Ishikawa (cell line): ENCODE results near the gene JMJD4.

ENCODE experiments used
- CEBPB ChIP-seq: IDR thresholded peaks from 2 replicates; pipeline ENCODE4 v1.6.1; 2012
- CREB1 ChIP-seq: IDR thresholded peaks from 2 replicates; pipeline ENCODE4 v1.6.1; 2012; ENCODE audit warnings: low read depth
- EGR1 ChIP-seq: IDR thresholded peaks from 2 replicates; pipeline ENCODE4 v1.6.1; 2012
- EP300 ChIP-seq: IDR thresholded peaks from 2 replicates; pipeline ENCODE4 v1.6.1; 2012; ENCODE audit warnings: borderline replicate concordance
- FOXM1 ChIP-seq: IDR thresholded peaks from 2 replicates; pipeline ENCODE4 v1.6.1; 2012; ENCODE audit warnings: low read depth, borderline replicate concordance
- MAX ChIP-seq: IDR thresholded peaks from 2 replicates; pipeline ENCODE4 v1.6.1; 2012
- NFIC ChIP-seq: IDR thresholded peaks from 2 replicates; pipeline ENCODE4 v1.6.1; 2012
- RAD21 ChIP-seq: IDR thresholded peaks from 2 replicates; pipeline ENCODE4 v1.6.1; 2012; ENCODE audit warnings: low read depth
- REST ChIP-seq: IDR thresholded peaks from 2 replicates; pipeline ENCODE4 v1.6.1; 2012; ENCODE audit warnings: low read depth, mild to moderate bottlenecking
- TAF1 ChIP-seq: IDR thresholded peaks from 2 replicates; pipeline ENCODE4 v1.6.1; 2012; ENCODE audit warnings: low read depth, mild to moderate bottlenecking
- TCF12 ChIP-seq: IDR thresholded peaks from 2 replicates; pipeline ENCODE4 v1.6.1; 2012; ENCODE audit warnings: low read depth
- TEAD4 ChIP-seq: IDR thresholded peaks from 2 replicates; pipeline ENCODE4 v1.6.1; 2012
- USF1 ChIP-seq: IDR thresholded peaks from 2 replicates; pipeline ENCODE4 v1.6.1; 2012
- YY1 ChIP-seq: IDR thresholded peaks from 2 replicates; pipeline ENCODE4 v1.6.1; 2012; ENCODE audit warnings: low read depth
- ZBTB7A ChIP-seq: IDR thresholded peaks from 2 replicates; pipeline ENCODE4 v1.6.1; 2012; ENCODE audit warnings: low read depth

JMJD4 gene

GRCh38 chr1:227741166-227741870, 6.2 kb upstream of the JMJD4 start:
- no peak for TF ChIP-seq TEAD4
- TF ChIP-seq YY1, result no peak
- no peak for TF ChIP-seq USF1
- TF ChIP-seq TAF1, result no peak
- TF ChIP-seq NFIC, result no peak
- no peak for TF ChIP-seq CREB1
- TF ChIP-seq MAX, result no peak
- TF ChIP-seq REST, result no peak
- no peak for TF ChIP-seq FOXM1
- TF ChIP-seq EGR1, result no peak

GRCh38 chr1:227740401-227740960, 5.4 kb upstream of the JMJD4 start:
- TF ChIP-seq TEAD4 (no peak), FOXM1 (no peak), NFIC (no peak), CEBPB (no peak), TAF1 (no peak), ZBTB7A (no peak), CREB1 (no peak), USF1 (no peak), EP300 (no peak), YY1 (no peak)

DNA sequence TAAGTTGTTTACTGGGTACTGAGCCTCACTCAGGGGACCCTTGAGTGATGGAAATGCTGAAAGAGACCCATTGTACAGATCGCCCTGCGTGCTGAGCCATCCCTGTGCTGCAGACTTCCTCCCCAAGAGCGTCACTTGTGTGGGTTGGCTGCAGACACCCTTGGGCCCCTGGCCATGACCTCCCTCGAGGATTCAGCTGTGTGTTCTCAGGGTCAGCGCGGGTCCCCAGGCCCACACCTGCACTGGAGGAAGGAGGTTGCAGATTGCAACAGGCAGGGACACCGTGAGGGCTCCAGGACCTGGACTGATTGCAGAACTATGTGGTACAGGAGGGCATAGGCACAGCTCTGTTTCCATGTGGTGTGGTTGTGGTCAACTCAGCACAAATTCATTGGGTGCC, 4.5 kb upstream of the JMJD4 start:
- TF ChIP-seq TAF1 (no peak), ZBTB7A (no peak)

DNA sequence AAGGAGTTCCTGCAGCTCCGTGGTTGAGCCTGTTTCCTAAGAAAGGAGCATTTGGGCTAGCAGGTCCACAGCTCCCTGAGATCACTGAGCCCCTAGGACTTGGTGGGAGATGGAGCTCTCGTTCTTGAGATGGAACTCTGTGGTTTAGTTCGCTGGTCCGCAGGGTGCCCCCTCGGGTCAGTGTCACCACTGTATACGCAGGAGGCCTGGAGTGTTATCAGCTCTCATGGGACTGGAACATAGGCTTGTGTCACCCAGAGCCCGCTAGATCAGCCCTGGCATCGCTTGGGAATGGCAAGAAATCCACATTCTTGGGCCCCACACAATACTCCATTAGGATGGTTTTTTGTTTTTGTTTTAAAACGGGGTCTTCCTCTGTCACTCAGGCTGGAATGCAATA, 3.7 kb upstream of the JMJD4 start:
- no peak for TF ChIP-seq TAF1
- TF ChIP-seq REST, result no peak
- no peak for TF ChIP-seq MAX
- no peak for TF ChIP-seq TEAD4
- TF ChIP-seq TCF12, result no peak
- TF ChIP-seq EP300, result no peak
- no peak for TF ChIP-seq RAD21
- TF ChIP-seq YY1, result no peak
- TF ChIP-seq CEBPB, result no peak
- no peak for TF ChIP-seq ZBTB7A
- no peak for TF ChIP-seq EGR1
- TF ChIP-seq FOXM1, result no peak
- no peak for TF ChIP-seq NFIC
- TF ChIP-seq USF1, result no peak

- TF ChIP-seq TCF12, result no peak
- no peak for TF ChIP-seq FOXM1
- no peak for TF ChIP-seq RAD21
- no peak for TF ChIP-seq MAX
- no peak for TF ChIP-seq CEBPB
- no peak for TF ChIP-seq USF1
- TF ChIP-seq CREB1, result no peak
- TF ChIP-seq ZBTB7A, result no peak
- TF ChIP-seq TAF1, result no peak
- no peak for TF ChIP-seq TEAD4
These were observed 1.8 kb upstream of the JMJD4 start for GRCh38 chr1:227736814-227737432.
